ENCODE data around the gene KCMF1. TPM values are rescaled to one million over a fixed set of nuclear protein-coding genes. Genes with fewer than 3 reads are reported as not detected.

The KCMF1 gene
- polyA plus RNA-seq, 2 of the 4 experiments (the other 2 are of a cell fraction), result 77.8 to 221 TPM

DNA sequence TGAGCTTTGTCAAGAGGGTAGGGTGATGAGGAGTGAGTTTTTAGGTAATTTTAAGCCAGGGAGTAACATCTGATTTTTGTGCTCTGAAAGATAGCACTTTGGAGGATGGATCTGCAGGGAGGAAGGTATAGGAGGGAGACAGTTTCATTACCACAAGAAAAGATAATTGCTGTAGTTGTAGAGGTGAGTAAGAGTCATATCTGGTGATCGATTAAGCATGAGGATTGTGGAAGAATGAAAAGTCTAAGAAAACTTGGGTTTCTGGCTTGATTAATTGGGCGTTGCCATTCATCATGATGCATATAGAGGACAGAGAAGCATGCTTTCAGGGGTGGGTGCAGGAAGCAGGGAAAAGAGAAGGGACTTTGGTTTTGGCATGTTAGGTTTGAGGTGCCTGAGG is 18.5 kb downstream of the KCMF1 start:
- POLR2A ChIA-PET, result no interaction called here
- Histone ChIP-seq H3K4me1 (peaks cover 40% of the 10 kb centered on the region), H3K4me3 (no peak overlapping the region), H3K27ac (no peak overlapping the region), H3K9me3 (no peaks in the 10 kb centered on the region), H3K4me2 (no peak overlapping the region)
- CTCF ChIA-PET, result no interaction called here
- ATAC-seq, result no peak
- 90% methylated on average over 2 of the region's 2 CpGs for WGBS (ENCODE audit: missing lambda C conversion rate)
- TF ChIP-seq ZNF302 (CRISPR knock-in tag; IDR thresholded peaks at IDR 0.05) (no peak), NFE2L2 (conservative IDR thresholded peaks at IDR 0.05; ENCODE audit: low read length) (no peak), KDM5A (IDR thresholded peaks at IDR 0.05) (no peak), MYC (IDR thresholded peaks at IDR 0.05; ENCODE audit: borderline replicate concordance, low read length) (no peak), ZC3H11A (IDR thresholded peaks at IDR 0.05) (no peak), CBX8 (IDR thresholded peaks at IDR 0.05) (no peak), EP300 (IDR thresholded peaks at IDR 0.05) (no peak), SREBF2 (IDR thresholded peaks at IDR 0.05) (no peak), MAX (IDR thresholded peaks at IDR 0.05) (no peak), POLR2A (IDR thresholded peaks at IDR 0.05; ENCODE audit: low read length) (no peak), ELK1 (IDR thresholded peaks at IDR 0.05; ENCODE audit: low read depth, low read length) (no peak), EHF (CRISPR knock-in tag; IDR thresholded peaks at IDR 0.05) (no peak), CEBPB (IDR thresholded peaks at IDR 0.05) (no peak), HDAC2 (IDR thresholded peaks at IDR 0.05) (no peak), ESRRA (IDR thresholded peaks at IDR 0.05; ENCODE audit: borderline replicate concordance, low read length) (no peak)
- TF ChIP-seq, protein P1, sequence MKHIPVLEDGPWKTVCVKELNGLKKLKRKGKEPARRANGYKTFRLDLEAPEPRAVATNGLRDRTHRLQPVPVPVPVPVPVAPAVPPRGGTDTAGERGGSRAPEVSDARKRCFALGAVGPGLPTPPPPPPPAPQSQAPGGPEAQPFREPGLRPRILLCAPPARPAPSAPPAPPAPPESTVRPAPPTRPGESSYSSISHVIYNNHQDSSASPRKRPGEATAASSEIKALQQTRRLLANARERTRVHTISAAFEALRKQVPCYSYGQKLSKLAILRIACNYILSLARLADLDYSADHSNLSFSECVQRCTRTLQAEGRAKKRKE (CRISPR knock-in tag; IDR thresholded peaks at IDR 0.05; ENCODE audit: low read depth), result no peak
- no peak for FAIRE-seq
- no peak for DNase-seq (ENCODE audit: low read depth in 1 of 2, low spot score in 1 of 2)

DNA sequence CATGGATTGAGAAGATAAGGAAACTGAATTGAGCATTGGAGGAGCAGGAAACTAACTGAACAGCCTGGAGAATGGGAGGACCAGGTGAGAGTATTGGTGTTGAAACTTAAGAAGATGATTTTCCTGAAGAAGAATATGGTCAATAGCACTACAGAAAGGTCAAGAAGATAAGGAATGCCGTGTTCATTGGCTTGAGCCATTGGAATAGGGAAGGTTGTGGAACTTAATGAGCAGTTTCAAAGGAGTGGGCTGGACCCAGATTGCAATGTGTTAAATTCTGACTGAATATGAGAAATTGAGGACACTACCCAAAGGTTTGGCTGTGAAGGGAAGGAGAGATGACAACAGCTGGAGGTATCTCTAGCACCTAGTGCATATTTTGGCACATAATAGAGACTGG is 19.0 kb downstream of the KCMF1 start:
- 93% methylated on average over 1 of the region's 1 CpG for WGBS (ENCODE audit: missing lambda C conversion rate)
- TF ChIP-seq ZSCAN20 (CRISPR knock-in tag; IDR thresholded peaks at IDR 0.05) (no peak), MYC (IDR thresholded peaks at IDR 0.05; ENCODE audit: borderline replicate concordance, low read length) (no peak), ZFP36 (IDR thresholded peaks at IDR 0.05; ENCODE audit: borderline replicate concordance, partially characterized antibody) (no peak), TP53 (CRISPR knock-in tag; IDR thresholded peaks at IDR 0.05) (no peak), USF2 (IDR thresholded peaks at IDR 0.05) (no peak), CBX2 (IDR thresholded peaks at IDR 0.05; ENCODE audit: borderline replicate concordance, low read depth) (no peak), MAX (IDR thresholded peaks at IDR 0.05) (no peak), RNF2 (IDR thresholded peaks at IDR 0.05; ENCODE audit: borderline replicate concordance, low read depth) (no peak), PHF8 (IDR thresholded peaks at IDR 0.05; ENCODE audit: borderline replicate concordance, low read depth) (no peak), HDAC2 (IDR thresholded peaks at IDR 0.05) (no peak), EHMT2 (IDR thresholded peaks at IDR 0.05; ENCODE audit: low read depth) (no peak)
- TF ChIP-seq, protein P2, sequence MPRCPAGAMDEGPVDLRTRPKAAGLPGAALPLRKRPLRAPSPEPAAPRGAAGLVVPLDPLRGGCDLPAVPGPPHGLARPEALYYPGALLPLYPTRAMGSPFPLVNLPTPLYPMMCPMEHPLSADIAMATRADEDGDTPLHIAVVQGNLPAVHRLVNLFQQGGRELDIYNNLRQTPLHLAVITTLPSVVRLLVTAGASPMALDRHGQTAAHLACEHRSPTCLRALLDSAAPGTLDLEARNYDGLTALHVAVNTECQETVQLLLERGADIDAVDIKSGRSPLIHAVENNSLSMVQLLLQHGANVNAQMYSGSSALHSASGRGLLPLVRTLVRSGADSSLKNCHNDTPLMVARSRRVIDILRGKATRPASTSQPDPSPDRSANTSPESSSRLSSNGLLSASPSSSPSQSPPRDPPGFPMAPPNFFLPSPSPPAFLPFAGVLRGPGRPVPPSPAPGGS (IDR thresholded peaks at IDR 0.05), result no peak
- TF ChIP-seq, protein P3, sequence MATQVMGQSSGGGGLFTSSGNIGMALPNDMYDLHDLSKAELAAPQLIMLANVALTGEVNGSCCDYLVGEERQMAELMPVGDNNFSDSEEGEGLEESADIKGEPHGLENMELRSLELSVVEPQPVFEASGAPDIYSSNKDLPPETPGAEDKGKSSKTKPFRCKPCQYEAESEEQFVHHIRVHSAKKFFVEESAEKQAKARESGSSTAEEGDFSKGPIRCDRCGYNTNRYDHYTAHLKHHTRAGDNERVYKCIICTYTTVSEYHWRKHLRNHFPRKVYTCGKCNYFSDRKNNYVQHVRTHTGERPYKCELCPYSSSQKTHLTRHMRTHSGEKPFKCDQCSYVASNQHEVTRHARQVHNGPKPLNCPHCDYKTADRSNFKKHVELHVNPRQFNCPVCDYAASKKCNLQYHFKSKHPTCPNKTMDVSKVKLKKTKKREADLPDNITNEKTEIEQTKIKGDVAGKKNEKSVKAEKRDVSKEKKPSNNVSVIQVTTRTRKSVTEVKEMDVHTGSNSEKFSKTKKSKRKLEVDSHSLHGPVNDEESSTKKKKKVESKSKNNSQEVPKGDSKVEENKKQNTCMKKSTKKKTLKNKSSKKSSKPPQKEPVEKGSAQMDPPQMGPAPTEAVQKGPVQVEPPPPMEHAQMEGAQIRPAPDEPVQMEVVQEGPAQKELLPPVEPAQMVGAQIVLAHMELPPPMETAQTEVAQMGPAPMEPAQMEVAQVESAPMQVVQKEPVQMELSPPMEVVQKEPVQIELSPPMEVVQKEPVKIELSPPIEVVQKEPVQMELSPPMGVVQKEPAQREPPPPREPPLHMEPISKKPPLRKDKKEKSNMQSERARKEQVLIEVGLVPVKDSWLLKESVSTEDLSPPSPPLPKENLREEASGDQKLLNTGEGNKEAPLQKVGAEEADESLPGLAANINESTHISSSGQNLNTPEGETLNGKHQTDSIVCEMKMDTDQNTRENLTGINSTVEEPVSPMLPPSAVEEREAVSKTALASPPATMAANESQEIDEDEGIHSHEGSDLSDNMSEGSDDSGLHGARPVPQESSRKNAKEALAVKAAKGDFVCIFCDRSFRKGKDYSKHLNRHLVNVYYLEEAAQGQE (IDR thresholded peaks at IDR 0.05), result no peak
- ChIA-PET CTCF (interaction anchor here (0.6 to 1.5 kb wide), 3 partner anchors 25 to 50 kb away, joined by 3 to 8 read pairs (median 4); no protein-coding TSS in a partner anchor), POLR2A (no interaction called here)
- no peak overlapping the region for H3K4me3 ChIP-seq
- FAIRE-seq (no peak), ATAC-seq (no peak), DNase-seq (ENCODE audit: low read depth in 1 of 2, low spot score in 1 of 2) (no peak)
- no peak overlapping the region for H3K27ac ChIP-seq
- no peaks in the 10 kb centered on the region for H3K9me3 ChIP-seq
- H3K4me1 ChIP-seq, result peaks cover 45% of the 10 kb centered on the region
- H3K4me2 ChIP-seq, result no peak overlapping the region
